Thoracic aorta (tissue), 2 donors: ENCODE results near the gene DDX59. TPM values are rescaled to one million over a fixed set of nuclear protein-coding genes. Genes with fewer than 3 reads are reported as not detected.

ENCODE experiments used
- total RNA-seq, 2 donors: library from RNA; depleted of rRNA; stranded (reverse); fragments of >200 nt; gene quantifications; one replicate each; pipeline versions ENCODE4 v1.1.0 to v1.2.3, GENCODE V29; 2016

Gene DDX59
- total RNA-seq, 2 donors from 2014 or later, result 16.5 to 27.1 TPM

Other genes with a start within 250 kb of the DDX59 start
- 1 to 10 TPM in 1 of 2 donors, under 1 TPM in 1; under 0.01 to 1.3 TPM for gene KIF14, start 49.2 kb downstream of the DDX59 start, total RNA-seq
- gene CAMSAP2, start 69.0 kb upstream of the DDX59 start, total RNA-seq, result 10 to 100 TPM; 46.4 to 60.7 TPM
- not detected for gene GPR25, start 203.1 kb upstream of the DDX59 start, total RNA-seq
- gene INAVA, start 225.0 kb upstream of the DDX59 start, total RNA-seq, result 1 to 10 TPM; 1.8 to 3.5 TPM